AG09309 (cell line): ENCODE results near the gene FUZ.

Experiments used
- DNase-seq: peaks from one replicate; pipeline ENCODE4 v3.0.0-alpha.2; 2010; ENCODE audit warnings: low read depth
- H3K4me3 ChIP-seq: 2 replicates; pipeline ENCODE4 v1.5.1; 2011; ENCODE audit warnings: mild to moderate bottlenecking, low read depth, low read length, moderate library complexity; ENCODE audit not compliant: control insufficient read depth
- TF ChIP-seq, protein P1 (sequence below): IDR thresholded peaks from 2 replicates; pipeline ENCODE4 v1.5.1; 2011; ENCODE audit warnings: mild to moderate bottlenecking, low read depth, low read length, inconsistent platforms; ENCODE audit not compliant: insufficient read depth, control insufficient read depth; ENCODE audit errors: missing control alignments

FUZ gene

GRCh38 chr19:49793561-49793840, 19.6 kb downstream of the FUZ start:
- TF ChIP-seq, protein P1, sequence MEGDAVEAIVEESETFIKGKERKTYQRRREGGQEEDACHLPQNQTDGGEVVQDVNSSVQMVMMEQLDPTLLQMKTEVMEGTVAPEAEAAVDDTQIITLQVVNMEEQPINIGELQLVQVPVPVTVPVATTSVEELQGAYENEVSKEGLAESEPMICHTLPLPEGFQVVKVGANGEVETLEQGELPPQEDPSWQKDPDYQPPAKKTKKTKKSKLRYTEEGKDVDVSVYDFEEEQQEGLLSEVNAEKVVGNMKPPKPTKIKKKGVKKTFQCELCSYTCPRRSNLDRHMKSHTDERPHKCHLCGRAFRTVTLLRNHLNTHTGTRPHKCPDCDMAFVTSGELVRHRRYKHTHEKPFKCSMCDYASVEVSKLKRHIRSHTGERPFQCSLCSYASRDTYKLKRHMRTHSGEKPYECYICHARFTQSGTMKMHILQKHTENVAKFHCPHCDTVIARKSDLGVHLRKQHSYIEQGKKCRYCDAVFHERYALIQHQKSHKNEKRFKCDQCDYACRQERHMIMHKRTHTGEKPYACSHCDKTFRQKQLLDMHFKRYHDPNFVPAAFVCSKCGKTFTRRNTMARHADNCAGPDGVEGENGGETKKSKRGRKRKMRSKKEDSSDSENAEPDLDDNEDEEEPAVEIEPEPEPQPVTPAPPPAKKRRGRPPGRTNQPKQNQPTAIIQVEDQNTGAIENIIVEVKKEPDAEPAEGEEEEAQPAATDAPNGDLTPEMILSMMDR: no peak
- no peak for DNase-seq
- no peak overlapping the region for H3K4me3 ChIP-seq

DNA sequence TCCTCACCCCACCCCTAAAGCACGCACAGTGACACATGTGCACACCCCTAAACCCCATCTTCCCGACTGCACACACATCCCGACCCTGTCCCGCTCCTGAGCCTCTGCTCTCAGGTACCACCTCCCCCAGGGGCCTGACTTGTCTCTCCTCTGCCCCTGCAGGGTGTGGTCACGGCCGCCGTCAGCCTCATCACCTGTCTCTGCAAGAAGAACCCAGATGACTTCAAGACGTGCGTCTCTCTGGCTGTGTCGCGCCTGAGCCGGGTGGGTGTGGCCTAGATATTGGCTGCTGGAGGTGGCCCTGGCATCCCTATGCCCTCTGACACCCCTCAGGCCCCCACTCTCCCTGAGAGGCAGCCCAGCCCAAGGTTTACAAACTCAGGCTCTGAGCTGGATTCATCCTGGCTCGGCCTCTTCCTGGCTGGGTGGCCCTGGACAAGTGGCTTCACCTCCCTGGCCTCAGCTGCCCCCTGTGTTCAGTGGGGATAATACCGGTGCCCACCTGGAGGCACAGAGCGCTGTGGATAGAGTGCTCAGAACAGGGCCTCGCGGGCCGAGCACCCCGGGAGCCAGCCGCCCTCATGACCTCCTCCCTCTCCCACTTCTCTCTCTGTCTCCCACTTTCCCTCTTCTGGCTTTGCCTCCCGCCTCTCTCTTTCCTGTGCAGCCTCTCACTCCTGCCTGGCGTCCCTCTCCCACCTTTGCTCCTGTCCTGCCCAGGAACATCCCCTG, 20.1 kb downstream of the FUZ start:
- TF ChIP-seq, protein P1: no peak

DNA sequence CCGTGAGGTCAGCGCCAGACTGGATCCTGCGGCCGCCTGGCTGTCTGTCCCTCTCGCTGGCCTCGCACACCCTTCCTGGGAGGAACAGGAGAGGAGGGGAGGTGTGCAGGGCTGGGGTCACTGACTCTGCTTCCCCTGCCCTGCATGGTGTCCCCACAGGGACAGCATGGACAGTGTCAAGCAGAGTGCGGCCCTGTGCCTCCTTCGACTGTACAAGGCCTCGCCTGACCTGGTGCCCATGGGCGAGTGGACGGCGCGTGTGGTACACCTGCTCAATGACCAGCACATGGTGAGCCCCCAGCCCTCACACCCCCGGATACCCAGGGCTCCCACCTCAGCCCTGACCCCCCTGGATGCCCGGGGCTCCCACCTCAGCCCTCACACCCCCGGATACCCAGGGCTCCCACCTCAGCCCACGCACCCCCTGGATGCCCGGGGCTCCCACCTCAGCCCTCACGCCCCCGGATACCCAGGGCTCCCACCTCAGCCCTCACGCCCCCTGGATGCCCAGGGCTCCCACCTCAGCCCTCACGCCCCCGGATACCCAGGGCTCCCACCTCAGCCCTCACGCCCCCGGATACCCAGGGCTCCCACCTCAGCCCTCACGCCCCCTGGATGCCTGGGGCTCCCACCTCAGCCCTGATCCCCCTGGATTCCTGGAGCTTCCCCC, 21.2 kb downstream of the FUZ start:
- TF ChIP-seq, protein P1: no peak
- no peak for DNase-seq
- no peak overlapping the region for H3K4me3 ChIP-seq

More for the DNA sequence above, 20.1 kb downstream of the FUZ start:
- DNase-seq: no peak
- H3K4me3 ChIP-seq: no peak overlapping the region

GRCh38 chr19:49790866-49791265, 22.2 kb downstream of the FUZ start:
- DNase-seq: no peak
- TF ChIP-seq, protein P1: no peak
- no peak overlapping the region for H3K4me3 ChIP-seq

DNA sequence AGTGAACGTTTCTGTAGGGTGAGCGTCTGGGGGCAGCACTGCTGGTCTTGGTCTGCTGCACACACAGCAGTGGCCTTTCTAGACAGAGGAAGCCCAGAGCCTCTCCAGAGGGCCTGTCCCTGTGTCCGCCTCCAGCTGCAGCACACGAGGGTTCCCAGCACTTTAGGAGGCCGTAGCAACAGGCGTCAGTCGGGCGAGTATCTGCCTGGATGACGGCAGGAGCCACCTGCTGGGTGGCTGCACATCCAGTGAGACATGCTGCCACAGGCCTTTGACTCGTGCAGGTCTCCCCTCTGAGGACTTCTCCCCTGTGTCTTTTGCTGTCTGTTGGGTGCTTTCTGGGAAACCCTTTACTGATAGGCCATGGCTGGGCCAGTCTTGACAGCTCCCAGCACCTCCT, 24.2 kb downstream of the FUZ start:
- H3K4me3 ChIP-seq: no peak overlapping the region
- TF ChIP-seq, protein P1: no peak
- no peak for DNase-seq

DNA sequence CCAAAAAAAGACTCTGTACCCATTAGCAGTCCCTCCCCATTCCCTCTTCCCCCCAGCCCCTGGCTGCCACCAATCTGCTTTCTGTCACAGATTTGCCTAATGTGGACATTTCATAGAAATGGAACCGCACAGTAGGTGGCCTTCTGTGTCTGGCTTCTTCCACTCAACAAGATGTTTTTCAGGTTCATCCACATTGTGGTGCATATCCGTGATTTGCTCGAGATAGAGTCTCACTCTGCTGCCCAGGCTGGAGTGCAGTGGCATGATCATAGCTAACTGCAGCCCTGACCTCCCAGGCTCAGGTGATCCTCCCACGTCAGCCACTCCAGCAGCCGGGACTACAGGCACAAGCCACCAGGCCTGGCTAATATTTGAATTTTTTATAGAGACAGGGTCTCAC, 25.3 kb downstream of the FUZ start:
- TF ChIP-seq, protein P1: no peak
- no peak for DNase-seq
- no peak overlapping the region for H3K4me3 ChIP-seq
